Fibroblast of skin of right quadriceps (primary cell): ENCODE data around the gene XPNPEP3.
A peak's percentile ranks its signal among the peaks of the same experiment; 100 is the strongest.
"Not testable (repeated sequence)": the region's sequence is repeated elsewhere in the genome, so short reads cannot be mapped to it uniquely, and the experiment has no call there.

Source experiments
- DNase-seq: peaks from one replicate; pipeline ENCODE4 v3.0.0-alpha.2; 2013

The XPNPEP3 gene

GRCh38 chr22:40856513-40857308 is at the start of gene XPNPEP3, which contains the start of gene ST13:
Gene XPNPEP3, plus strand, starts transcription at chr22:40857148. Its CDS starts 34 bp downstream, at chr22:40857182.
Gene ST13, minus strand, starts transcription at chr22:40856639. Its CDS starts 99 bp downstream, at chr22:40856540.
- peak; percentile 97 for DNase-seq

DNA sequence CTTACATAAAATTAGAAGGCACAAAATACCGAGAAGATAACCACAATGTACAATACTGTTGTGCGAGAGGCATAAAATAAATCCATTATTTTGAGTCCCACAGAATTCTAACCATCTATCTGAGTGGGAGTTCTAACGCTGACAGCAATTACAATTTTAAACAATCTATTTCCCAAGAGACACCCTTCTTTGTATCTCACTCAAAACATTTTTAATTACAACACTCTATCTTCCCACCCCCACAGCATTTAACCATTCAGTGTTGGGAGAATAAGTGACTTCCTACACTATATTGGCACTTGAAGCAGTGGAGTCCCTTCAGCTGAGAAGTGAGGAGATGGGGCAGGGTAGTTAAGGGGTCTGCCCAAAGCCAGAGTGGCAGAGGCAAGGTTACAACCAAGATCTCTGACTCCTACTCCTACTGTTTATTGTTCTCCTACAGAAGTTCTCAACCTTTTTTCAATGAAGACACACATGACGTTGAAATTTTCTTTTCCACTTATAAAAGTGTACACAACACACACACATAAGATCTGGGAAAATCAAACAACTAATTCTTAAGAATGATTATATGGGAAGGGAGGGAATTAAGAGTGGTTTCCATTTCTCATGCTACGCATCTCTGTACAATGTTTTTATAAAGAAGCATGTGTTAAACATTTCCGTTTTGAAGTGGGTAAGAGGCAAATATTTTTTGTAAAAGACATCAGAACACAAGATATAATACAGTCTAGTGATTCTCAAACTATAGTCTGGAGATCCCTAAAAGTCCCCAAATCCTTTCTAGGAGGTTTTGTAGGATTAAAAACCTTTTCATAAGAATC is 48.7 kb upstream of the XPNPEP3 start:
- no peak for DNase-seq

- DNase-seq: no peak
Measured at GRCh38 chr22:40813912-40814315, 43.0 kb upstream of the XPNPEP3 start.

DNA sequence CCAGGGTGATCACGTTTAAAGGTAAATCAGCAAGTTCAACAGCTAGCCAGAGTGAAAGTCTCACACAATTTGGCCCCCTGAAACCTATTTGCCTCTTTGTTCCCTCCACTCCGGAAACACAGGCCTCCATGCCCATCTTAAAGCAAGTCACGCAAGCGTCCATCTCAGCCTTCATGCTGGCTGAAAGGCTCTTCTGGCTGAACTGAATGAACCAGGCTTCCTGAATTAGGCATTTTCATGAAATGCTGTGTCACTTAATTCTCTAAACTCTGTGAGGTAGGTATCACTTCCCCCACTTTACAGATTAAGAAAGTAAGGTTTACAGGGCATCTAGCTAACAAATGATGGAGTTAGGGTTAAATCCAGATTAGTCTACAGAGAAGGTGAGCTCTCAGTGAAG is 39.2 kb upstream of the XPNPEP3 start:
- no peak for DNase-seq

GRCh38 chr22:40818192-40818746 is 38.7 kb upstream of the XPNPEP3 start:
- no peak for DNase-seq

GRCh38 chr22:40818747-40819598 is 38.0 kb upstream of the XPNPEP3 start, which contains the start of gene SLC25A17:
Gene SLC25A17, minus strand, starts transcription at chr22:40819346. Its CDS starts 98 bp downstream, at chr22:40819248.
- peak; percentile 83 for DNase-seq

- DNase-seq: peak; percentile 21
Measured at GRCh38 chr22:40819599-40820140, 37.3 kb upstream of the XPNPEP3 start.

- no peak for DNase-seq
Measured at GRCh38 chr22:40823426-40823825, 33.5 kb upstream of the XPNPEP3 start.

- DNase-seq: not testable (repeated sequence)
Measured at GRCh38 chr22:40826292-40826691, 30.7 kb upstream of the XPNPEP3 start.

GRCh38 chr22:40826984-40827741 is 29.8 kb upstream of the XPNPEP3 start:
- DNase-seq: no peak

DNA sequence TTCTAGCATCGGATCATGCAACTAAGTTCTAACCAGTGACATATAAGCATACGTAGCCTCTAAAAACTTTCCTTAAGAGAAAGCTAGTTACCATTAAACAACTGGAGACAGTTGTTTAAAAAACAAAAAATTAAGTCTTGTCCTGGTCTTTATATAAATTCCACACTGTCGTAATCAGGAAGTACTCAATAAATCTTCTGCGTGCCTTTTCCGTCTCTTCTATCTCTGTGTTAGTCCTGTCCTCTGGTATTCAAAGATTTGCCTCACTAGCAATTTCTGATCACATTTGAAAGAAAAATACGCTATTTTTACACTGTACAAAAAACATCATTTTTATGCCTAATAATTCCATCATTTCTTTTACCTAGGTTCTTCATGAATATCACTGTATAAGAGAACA is 27.8 kb upstream of the XPNPEP3 start:
- no peak for DNase-seq

DNA sequence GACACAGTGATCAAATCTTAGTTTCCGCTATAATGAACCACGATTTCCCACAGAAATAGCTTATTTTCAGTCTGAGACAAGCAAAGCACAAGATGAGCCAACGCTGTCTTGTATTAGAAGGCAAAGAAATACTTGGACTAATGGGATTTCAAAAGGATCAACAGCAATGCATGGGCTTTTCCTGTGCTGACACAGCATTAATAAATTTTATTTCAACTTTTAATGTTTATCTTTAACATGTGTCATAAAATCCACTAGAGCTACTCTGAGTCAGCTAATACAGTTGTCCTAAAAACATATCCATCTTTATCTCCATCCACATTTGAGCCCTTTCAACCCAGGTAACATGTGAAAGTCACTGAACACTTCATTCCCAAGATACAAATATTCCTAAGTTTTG is 22.3 kb upstream of the XPNPEP3 start:
- DNase-seq: no peak

DNA sequence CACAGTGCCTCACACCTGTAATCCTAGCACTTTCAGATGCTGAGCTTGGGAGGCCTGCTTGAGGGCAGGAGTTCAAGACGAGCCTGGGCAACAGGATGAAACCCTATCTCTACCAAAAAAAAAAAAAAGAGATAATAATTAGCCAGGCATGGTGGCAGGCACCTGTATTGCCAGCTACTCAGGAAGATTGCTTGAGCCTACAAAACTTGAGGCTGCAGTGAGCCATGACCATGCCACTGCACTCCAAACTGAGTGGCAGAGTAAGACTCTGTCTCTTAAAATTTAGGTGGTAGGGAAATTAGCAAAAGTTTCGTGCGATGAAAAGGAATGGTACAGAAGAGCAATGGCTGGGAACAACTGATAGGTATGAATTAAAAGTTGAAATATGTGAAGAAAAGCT is 18.5 kb upstream of the XPNPEP3 start:
- DNase-seq: no peak

DNA sequence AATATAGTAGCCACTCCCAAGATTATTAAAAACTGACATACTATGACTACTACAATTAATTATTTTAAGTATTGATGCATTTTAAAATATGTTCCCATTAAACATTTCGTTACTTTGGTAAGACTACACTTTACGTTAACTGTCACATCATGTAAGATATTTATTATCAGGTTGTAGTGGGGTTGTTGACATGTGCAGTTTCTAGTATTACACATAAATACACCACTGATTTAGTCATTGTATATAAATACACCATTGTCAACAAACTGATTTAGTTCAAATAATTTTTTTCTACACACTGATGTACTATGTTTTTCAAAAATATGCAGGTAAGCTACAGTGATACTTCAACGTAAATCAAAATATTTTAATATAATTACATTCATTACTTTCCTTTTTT is 12.0 kb upstream of the XPNPEP3 start:
- DNase-seq: no peak

- DNase-seq: not testable (repeated sequence)
Measured at GRCh38 chr22:40845816-40846215, 11.1 kb upstream of the XPNPEP3 start.

GRCh38 chr22:40853333-40853732 is 3.6 kb upstream of the XPNPEP3 start:
- DNase-seq: no peak

GRCh38 chr22:40853961-40854360 is 3.0 kb upstream of the XPNPEP3 start:
- no peak for DNase-seq

GRCh38 chr22:40855071-40855978 is 1.6 kb upstream of the XPNPEP3 start:
- DNase-seq: no peak

DNA sequence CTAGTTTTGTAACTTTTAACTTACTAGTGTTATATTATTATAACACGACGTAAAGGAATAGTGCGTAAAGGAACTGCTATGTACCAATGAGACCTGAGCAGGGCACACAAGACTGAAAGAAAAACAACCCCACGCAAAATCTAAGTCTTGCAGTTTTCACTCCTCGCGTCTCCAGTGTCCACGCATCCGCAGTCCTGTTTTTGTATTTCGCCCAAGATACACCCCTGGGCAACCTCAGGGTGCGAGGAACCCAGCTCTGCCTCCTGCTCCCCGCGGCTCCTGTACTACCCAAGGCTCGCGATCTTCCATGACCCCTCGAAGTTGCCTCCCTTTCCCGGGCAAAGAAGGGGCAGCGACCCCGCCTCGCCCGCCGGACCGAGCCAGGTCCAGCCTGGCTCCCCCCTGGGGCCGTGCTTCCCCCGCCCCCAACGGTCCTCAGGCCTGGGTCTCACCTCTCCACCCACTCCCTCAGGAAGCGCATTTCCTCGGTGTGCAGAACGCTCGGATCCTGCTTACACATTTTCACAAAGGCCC is 902 bp upstream of the XPNPEP3 start:
- no peak for DNase-seq

- DNase-seq: no peak
Measured at GRCh38 chr22:40857309-40857855, 434 bp downstream of the XPNPEP3 start.
